SU-DHL-6 (cell line): ENCODE data around the gene CXCL3.

ENCODE experiments used
- EZH2phosphoT487 ChIP-seq: fragments of 200-600 bp; sonication (generic), shearing (Covaris generic); conservative IDR thresholded peaks from 2 replicates; pipeline ENCODE4 v1.6.1; 2018; ENCODE audit warnings: mild to moderate bottlenecking, antibody characterized with exemption, low read length, moderate library complexity, mixed read lengths
- TF ChIP-seq, protein P1 (sequence below): fragments of 200-600 bp; sonication (generic); IDR thresholded peaks from one replicate; pipeline ENCODE4 v1.5.1; 2017; ENCODE audit warnings: antibody characterized with exemption, mild to moderate bottlenecking, low read length, moderate library complexity; ENCODE audit not compliant: insufficient read depth, poor library complexity, severe bottlenecking

DNA sequence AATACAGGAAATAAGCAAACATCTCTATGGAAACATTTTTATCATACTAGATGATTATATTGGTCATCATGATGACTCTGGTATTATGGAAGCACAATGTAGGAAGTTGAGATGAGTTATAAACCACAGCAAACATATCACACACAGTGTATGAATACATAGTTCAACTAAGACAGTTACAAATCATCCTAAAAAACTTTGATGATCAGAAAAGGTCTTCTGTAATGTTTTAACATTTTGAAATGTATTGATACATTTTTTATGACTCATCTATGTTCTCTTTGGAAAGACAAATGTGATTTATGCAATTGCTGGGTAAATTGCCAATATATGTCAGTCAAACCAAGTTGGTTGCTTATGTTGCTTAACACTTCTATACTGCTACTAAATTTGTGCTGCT lies 4.8 kb downstream of the CXCL3 start:
- TF ChIP-seq, protein P1, sequence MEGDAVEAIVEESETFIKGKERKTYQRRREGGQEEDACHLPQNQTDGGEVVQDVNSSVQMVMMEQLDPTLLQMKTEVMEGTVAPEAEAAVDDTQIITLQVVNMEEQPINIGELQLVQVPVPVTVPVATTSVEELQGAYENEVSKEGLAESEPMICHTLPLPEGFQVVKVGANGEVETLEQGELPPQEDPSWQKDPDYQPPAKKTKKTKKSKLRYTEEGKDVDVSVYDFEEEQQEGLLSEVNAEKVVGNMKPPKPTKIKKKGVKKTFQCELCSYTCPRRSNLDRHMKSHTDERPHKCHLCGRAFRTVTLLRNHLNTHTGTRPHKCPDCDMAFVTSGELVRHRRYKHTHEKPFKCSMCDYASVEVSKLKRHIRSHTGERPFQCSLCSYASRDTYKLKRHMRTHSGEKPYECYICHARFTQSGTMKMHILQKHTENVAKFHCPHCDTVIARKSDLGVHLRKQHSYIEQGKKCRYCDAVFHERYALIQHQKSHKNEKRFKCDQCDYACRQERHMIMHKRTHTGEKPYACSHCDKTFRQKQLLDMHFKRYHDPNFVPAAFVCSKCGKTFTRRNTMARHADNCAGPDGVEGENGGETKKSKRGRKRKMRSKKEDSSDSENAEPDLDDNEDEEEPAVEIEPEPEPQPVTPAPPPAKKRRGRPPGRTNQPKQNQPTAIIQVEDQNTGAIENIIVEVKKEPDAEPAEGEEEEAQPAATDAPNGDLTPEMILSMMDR = no peak
- TF ChIP-seq EZH2phosphoT487 = no peak
